ENCODE measurements around the gene FNBP1. TPM values are rescaled to one million over a fixed set of nuclear protein-coding genes. Genes with fewer than 3 reads are reported as not detected.
"Not testable (repeated sequence)": the region's sequence is repeated elsewhere in the genome, so short reads cannot be mapped to it uniquely, and the experiment has no call there.

FNBP1 gene
- total and polyA plus RNA-seq, 4 donors, result 16.0 to 94.3 (median 29.5) TPM

DNA sequence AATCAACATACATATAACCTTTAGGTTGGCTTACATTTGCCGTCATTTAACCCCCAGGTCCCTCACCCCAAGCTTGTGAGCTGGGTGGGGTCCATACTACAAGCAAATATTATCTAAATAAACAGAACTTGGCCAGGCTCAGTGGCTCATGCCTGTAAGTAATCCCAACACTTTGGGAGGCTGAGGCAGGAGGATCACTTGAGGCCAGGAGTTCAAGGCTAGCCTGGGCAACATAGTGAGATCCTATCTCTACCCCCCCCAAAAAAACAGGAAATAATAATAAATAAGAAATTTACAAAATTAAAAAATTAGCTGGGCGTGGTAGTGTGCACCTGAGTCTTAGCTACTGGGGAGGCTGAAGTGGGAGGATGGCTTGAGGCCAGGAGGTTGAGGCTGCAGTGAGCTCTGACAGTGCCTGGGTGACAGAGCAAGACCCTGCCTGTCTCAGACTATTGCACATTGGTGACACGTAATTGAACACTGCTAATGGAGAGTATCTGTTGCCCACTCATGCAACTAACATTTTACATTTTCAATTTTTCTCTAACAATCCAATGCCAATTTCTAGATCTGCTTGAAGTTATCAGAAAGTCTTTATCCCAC, 18.9 kb downstream of the FNBP1 start:
- Histone ChIP-seq H3K27me3 (ENCODE audit: control insufficient read depth in 3 of 3, insufficient read depth in 3 of 3, low read length in 2 of 3) (no peaks in the 10 kb centered on the region), H3K36me3 (ENCODE audit: control insufficient read depth in 4 of 4, insufficient read depth in 4 of 4, low read length in 4 of 4) (no peaks in the 10 kb centered on the region), H3K9me3 (ENCODE audit: control insufficient read depth in 4 of 4, insufficient read depth in 3 of 4, low read length in 3 of 4) (peaks cover 0 to 3% (median 0%) of the 10 kb centered on the region in 4 donors), H3K27ac (ENCODE audit: low read depth in 1 of 2, low read length in 1 of 2) (no peak overlapping the region), H3K9ac (ENCODE audit: insufficient read depth in 1 of 2, low read length in 2 of 2) (no peak overlapping the region), H3K4me1 (ENCODE audit: control insufficient read depth in 5 of 5, insufficient read depth in 5 of 5, low read length in 5 of 5) (peaks cover 0 to 8% (median 2%) of the 10 kb centered on the region in 5 donors), H3K4me3 (no peak overlapping the region)
- no peak for DNase-seq
- no peak for ATAC-seq (ENCODE audit: insufficient read depth, low FRiP score)
- TF ChIP-seq, protein P1, sequence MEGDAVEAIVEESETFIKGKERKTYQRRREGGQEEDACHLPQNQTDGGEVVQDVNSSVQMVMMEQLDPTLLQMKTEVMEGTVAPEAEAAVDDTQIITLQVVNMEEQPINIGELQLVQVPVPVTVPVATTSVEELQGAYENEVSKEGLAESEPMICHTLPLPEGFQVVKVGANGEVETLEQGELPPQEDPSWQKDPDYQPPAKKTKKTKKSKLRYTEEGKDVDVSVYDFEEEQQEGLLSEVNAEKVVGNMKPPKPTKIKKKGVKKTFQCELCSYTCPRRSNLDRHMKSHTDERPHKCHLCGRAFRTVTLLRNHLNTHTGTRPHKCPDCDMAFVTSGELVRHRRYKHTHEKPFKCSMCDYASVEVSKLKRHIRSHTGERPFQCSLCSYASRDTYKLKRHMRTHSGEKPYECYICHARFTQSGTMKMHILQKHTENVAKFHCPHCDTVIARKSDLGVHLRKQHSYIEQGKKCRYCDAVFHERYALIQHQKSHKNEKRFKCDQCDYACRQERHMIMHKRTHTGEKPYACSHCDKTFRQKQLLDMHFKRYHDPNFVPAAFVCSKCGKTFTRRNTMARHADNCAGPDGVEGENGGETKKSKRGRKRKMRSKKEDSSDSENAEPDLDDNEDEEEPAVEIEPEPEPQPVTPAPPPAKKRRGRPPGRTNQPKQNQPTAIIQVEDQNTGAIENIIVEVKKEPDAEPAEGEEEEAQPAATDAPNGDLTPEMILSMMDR (IDR thresholded peaks at IDR 0.05; ENCODE audit: control extremely low read depth, extremely low read depth), result no peak
- 59 to 93% methylated on average over 3 of the region's 3 CpGs for WGBS, 2 donors

DNA sequence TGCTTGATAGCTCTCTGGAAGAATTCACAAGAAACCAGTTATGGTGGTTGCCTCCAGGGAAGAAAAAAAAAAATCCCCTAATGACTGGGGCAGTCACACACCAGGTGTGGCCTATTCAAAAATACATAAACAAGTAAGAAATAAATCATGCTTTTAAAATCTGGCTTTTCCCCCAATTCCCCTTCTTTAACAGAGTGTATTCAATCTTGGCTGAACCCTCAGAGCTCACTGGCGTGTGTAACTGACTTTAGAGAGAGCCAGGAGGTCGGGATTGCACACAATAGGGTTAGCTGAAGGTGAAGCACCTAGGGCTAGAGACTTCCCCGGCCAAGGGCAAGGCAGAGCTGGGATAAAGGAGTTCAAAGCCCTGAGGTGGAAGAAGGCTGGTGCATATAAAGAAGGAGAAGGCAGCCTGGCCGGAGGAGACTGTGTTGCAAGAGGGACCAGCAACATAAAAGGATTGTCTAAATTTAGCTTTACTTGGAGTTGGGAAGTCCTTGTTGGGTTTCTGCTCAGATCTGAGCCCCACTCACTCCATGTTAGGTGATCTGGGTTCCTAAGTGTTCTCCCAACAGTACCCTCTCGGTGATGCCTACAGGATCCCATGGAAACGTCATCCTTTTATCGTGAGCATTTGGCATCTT, 19.7 kb downstream of the FNBP1 start:
- TF ChIP-seq, protein P1 (IDR thresholded peaks at IDR 0.05; ENCODE audit: control extremely low read depth, extremely low read depth), result no peak
- no peak overlapping the region for H3K9ac ChIP-seq (ENCODE audit: insufficient read depth in 1 of 2, low read length in 2 of 2)

DNA sequence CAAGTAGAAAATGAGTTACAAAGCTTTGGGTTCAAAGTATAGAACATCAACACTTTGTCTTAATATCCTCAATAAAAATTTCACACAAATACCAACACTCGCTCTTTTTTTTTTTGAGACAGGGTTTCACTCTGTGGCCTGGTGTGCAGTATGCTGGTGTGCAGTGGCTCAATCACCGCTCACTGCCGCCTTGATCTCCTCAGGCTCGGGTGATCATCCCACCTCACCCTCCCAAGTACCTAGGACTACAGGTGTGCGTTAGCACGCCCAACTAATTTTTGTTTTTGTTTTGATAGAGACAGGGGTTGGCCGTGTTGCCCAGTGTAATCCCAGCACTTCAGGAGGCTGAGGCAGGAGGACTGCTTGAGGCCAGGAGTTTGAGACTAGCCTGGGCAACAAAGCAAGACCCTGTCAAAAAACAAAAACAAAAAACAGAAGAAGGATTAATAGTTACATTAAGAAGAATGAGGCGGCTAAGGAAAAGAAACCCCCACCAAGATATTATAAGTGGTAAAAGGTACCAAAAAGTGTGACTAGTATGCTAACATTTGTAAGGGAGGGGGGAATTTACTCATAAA, 20.3 kb downstream of the FNBP1 start:
- Histone ChIP-seq H3K4me3 (no peak overlapping the region), H3K9me3 (ENCODE audit: control insufficient read depth in 4 of 4, insufficient read depth in 3 of 4, low read length in 3 of 4) (peaks cover 0 to 3% (median 0%) of the 10 kb centered on the region in 4 donors), H3K27me3 (ENCODE audit: control insufficient read depth in 3 of 3, insufficient read depth in 3 of 3, low read length in 2 of 3) (no peaks in the 10 kb centered on the region), H3K4me1 (ENCODE audit: control insufficient read depth in 5 of 5, insufficient read depth in 5 of 5, low read length in 5 of 5) (peaks cover 0 to 3% (median 2%) of the 10 kb centered on the region in 5 donors), H3K36me3 (ENCODE audit: control insufficient read depth in 4 of 4, insufficient read depth in 4 of 4, low read length in 4 of 4) (no peaks in the 10 kb centered on the region), H3K9ac (ENCODE audit: insufficient read depth in 1 of 2, low read length in 2 of 2) (no peak overlapping the region), H3K27ac (ENCODE audit: low read depth in 1 of 2, low read length in 1 of 2) (no peak overlapping the region)
- ATAC-seq (ENCODE audit: insufficient read depth, low FRiP score), result no peak
- TF ChIP-seq, protein P1 (IDR thresholded peaks at IDR 0.05; ENCODE audit: control extremely low read depth, extremely low read depth), result no peak
- DNase-seq, result no peak
- WGBS, 2 donors, result 81 to 84% methylated on average over 8 of the region's 8 CpGs

More for the DNA sequence above, 19.7 kb downstream of the FNBP1 start:
- no peaks in the 10 kb centered on the region for H3K36me3 ChIP-seq (ENCODE audit: control insufficient read depth in 4 of 4, insufficient read depth in 4 of 4, low read length in 4 of 4)
- DNase-seq, result no peak
- ATAC-seq (ENCODE audit: insufficient read depth, low FRiP score), result no peak
- no peaks in the 10 kb centered on the region for H3K27me3 ChIP-seq (ENCODE audit: control insufficient read depth in 3 of 3, insufficient read depth in 3 of 3, low read length in 2 of 3)
- H3K4me1 ChIP-seq (ENCODE audit: control insufficient read depth in 5 of 5, insufficient read depth in 5 of 5, low read length in 5 of 5), result peaks cover 0 to 3% (median 2%) of the 10 kb centered on the region in 5 donors
- H3K4me3 ChIP-seq, result no peak overlapping the region
- no peak overlapping the region for H3K27ac ChIP-seq (ENCODE audit: low read depth in 1 of 2, low read length in 1 of 2)
- H3K9me3 ChIP-seq (ENCODE audit: control insufficient read depth in 4 of 4, insufficient read depth in 3 of 4, low read length in 3 of 4), result peaks cover 0 to 3% (median 0%) of the 10 kb centered on the region in 4 donors
- 68 to 75% methylated on average over 7 of the region's 7 CpGs for WGBS, 2 donors

DNA sequence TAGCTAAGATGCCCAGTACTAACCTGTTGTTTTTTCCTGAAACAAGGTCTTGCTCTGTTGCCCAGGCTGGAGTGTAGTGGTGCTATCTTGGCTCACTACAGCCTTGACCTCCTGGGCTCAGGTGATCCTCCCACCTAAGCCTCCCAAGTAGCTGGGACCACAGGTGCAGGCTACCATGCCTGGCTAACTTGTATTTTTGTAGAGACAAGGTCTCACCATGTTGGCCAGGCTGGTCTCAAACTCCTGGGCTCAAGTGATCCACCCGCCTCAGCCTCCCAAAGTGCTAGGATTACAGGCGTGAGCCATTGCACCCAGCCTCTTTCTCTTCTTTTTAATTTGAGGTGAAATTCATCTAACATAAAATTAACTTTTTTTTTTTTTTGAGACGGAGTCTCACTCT, 21.1 kb downstream of the FNBP1 start:
- not testable (repeated sequence) for H3K9me3 ChIP-seq (ENCODE audit: control insufficient read depth in 4 of 4, insufficient read depth in 3 of 4, low read length in 3 of 4); H3K4me3 ChIP-seq; H3K27ac ChIP-seq (ENCODE audit: low read depth in 1 of 2, low read length in 1 of 2); H3K36me3 ChIP-seq (ENCODE audit: control insufficient read depth in 4 of 4, insufficient read depth in 4 of 4, low read length in 4 of 4); DNase-seq; H3K4me1 ChIP-seq (ENCODE audit: control insufficient read depth in 5 of 5, insufficient read depth in 5 of 5, low read length in 5 of 5); H3K9ac ChIP-seq (ENCODE audit: insufficient read depth in 1 of 2, low read length in 2 of 2); ATAC-seq (ENCODE audit: insufficient read depth, low FRiP score); H3K27me3 ChIP-seq (ENCODE audit: control insufficient read depth in 3 of 3, insufficient read depth in 3 of 3, low read length in 2 of 3)
- WGBS, 2 donors, result 96 to 98% methylated on average over 3 of the region's 3 CpGs
